HEK293 (cell line): ENCODE measurements around the gene GALNT15.

Experiments used
- CTCF ChIA-PET: fragments of 350-600 bp; formaldehyde crosslinking; extraction: SDS; loops from one replicate; lab custom pipeline; 2021; ENCODE audit warnings: antibody characterized with exemption; lab: Yijun Ruan, JAX
- POLR2A ChIA-PET: fragments of 300-600 bp; formaldehyde crosslinking; extraction: SDS; loops from one replicate; lab custom pipeline; 2020; ENCODE audit warnings: antibody characterized with exemption, inconsistent platforms; lab: Yijun Ruan, JAX
- H3K27ac ChIP-seq: fragments of 200-500 bp; sonication (Bioruptor generic); 2 replicates; pipeline ENCODE4 v1.5.1; 2014; ENCODE audit warnings: low read depth, low read length, control low read depth, inconsistent platforms; ENCODE audit errors: extremely low read depth
- H3K36me3 ChIP-seq, 2 experiments: fragments of 200-500 bp in 1 of 2; sonication (Bioruptor generic) in 1 of 2; 1 replicate in 1 of 2; 2 replicates in 1 of 2; pipeline ENCODE4 v1.5.1; 2014 to 2017; ENCODE audit warnings: inconsistent platforms in 2 of 2, low read length in 2 of 2; ENCODE audit not compliant: control insufficient read depth in 2 of 2, insufficient read depth in 1 of 2
- H3K4me1 ChIP-seq: fragments of 200-500 bp; sonication (Bioruptor generic); 2 replicates; pipeline ENCODE4 v1.5.1; 2014; ENCODE audit warnings: mild to moderate bottlenecking, low read length, inconsistent platforms; ENCODE audit not compliant: control insufficient read depth, insufficient read depth
- H3K4me3 ChIP-seq: 2 replicates; pipeline ENCODE4 v1.5.1; 2011; ENCODE audit warnings: low read depth, mild to moderate bottlenecking, control low read depth, low read length, moderate library complexity
- H3K9me3 ChIP-seq: fragments of 200-500 bp; sonication (Bioruptor generic); 2 replicates; pipeline ENCODE4 v1.5.1; 2014; ENCODE audit warnings: low read depth, low read length, inconsistent platforms; ENCODE audit not compliant: control insufficient read depth, insufficient read depth
- KLF1 ChIP-seq: fragments of 450-650 bp; formaldehyde crosslinking; IDR thresholded peaks from 2 replicates; pipeline ENCODE4 v1.5.1; 2016; ENCODE audit warnings: missing biosample characterization, missing genetic modification characterization
- OVOL3 ChIP-seq: fragments of 450-650 bp; formaldehyde crosslinking; IDR thresholded peaks from 2 replicates; pipeline ENCODE4 v1.5.1; 2016; ENCODE audit warnings: missing biosample characterization, missing genetic modification characterization
- YY2 ChIP-seq: fragments of 450-650 bp; formaldehyde crosslinking; IDR thresholded peaks from 2 replicates; pipeline ENCODE4 v1.5.1; 2016; ENCODE audit warnings: missing biosample characterization, missing genetic modification characterization
- ZBTB20 ChIP-seq: fragments of 450-650 bp; formaldehyde crosslinking; IDR thresholded peaks from 2 replicates; pipeline ENCODE4 v1.5.1; 2016; ENCODE audit warnings: missing biosample characterization, missing genetic modification characterization
- ZIC2 ChIP-seq: fragments of 450-650 bp; formaldehyde crosslinking; IDR thresholded peaks from 2 replicates; pipeline ENCODE4 v1.5.1; 2016; ENCODE audit warnings: missing biosample characterization, missing genetic modification characterization
- ZNF394 ChIP-seq: fragments of 450-650 bp; formaldehyde crosslinking; IDR thresholded peaks from 2 replicates; pipeline ENCODE4 v1.5.1; 2016; ENCODE audit warnings: missing biosample characterization, missing genetic modification characterization, mild to moderate bottlenecking, moderate library complexity, borderline replicate concordance
- ZNF707 ChIP-seq: fragments of 450-650 bp; formaldehyde crosslinking; IDR thresholded peaks from 2 replicates; pipeline ENCODE4 v1.5.1; 2016; ENCODE audit warnings: missing biosample characterization, missing genetic modification characterization
- ZNF747 ChIP-seq: fragments of 450-650 bp; formaldehyde crosslinking; IDR thresholded peaks from 2 replicates; pipeline ENCODE4 v1.5.1; 2016; ENCODE audit warnings: missing biosample characterization, missing genetic modification characterization
- ZNF768 ChIP-seq: fragments of 450-650 bp; formaldehyde crosslinking; IDR thresholded peaks from 2 replicates; pipeline ENCODE4 v1.5.1; 2018; ENCODE audit warnings: missing biosample characterization, mild to moderate bottlenecking, missing genetic modification characterization
- TF ChIP-seq, protein P1 (sequence below): fragments of 450-650 bp; formaldehyde crosslinking; IDR thresholded peaks from 2 replicates; pipeline ENCODE4 v1.5.1; 2016; ENCODE audit warnings: missing biosample characterization, missing genetic modification characterization, borderline replicate concordance
- TF ChIP-seq, protein P2 (sequence below): fragments of 450-650 bp; formaldehyde crosslinking; optimal IDR thresholded peaks from 2 replicates; pipeline ENCODE3; 2016; ENCODE audit warnings: missing biosample characterization, mild to moderate bottlenecking, missing genetic modification characterization
- TF ChIP-seq, protein P3 (sequence below): fragments of 450-650 bp; formaldehyde crosslinking; IDR thresholded peaks from 2 replicates; pipeline ENCODE4 v1.5.1; 2016; ENCODE audit warnings: missing biosample characterization, missing genetic modification characterization, low read depth

The GALNT15 gene

DNA sequence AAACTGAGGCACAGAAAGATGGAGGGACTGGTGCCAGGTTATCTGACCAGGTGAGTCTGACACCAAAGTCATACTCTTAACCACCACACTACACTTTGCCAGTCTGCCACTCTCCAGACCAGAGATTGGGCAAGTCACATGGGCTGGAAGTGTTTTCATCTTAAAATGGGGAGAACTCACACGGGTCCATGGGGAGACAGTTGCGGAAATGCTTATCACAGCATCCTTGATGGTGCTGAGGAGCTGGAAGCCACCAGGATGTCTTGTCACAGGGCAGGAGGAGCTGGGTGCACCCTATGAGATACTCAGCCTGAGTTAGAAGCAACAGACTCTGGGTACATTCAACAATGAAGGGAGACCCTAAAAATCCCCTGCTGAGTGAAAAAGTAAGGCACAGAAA, 4.8 kb downstream of the GALNT15 start:
- POLR2A ChIA-PET, result no interaction called here
- CTCF ChIA-PET, result interaction anchor here (0.5 to 10.3 kb wide), 13 partner anchors 15 to 355 kb away, joined by 3 to 167 read pairs (median 4); no protein-coding TSS in a partner anchor
- TF ChIP-seq OVOL3 (no peak), ZIC2 (tag by site-specific recombination) (no peak), ZNF707 (tag by site-specific recombination) (no peak)
- TF ChIP-seq, protein P1, sequence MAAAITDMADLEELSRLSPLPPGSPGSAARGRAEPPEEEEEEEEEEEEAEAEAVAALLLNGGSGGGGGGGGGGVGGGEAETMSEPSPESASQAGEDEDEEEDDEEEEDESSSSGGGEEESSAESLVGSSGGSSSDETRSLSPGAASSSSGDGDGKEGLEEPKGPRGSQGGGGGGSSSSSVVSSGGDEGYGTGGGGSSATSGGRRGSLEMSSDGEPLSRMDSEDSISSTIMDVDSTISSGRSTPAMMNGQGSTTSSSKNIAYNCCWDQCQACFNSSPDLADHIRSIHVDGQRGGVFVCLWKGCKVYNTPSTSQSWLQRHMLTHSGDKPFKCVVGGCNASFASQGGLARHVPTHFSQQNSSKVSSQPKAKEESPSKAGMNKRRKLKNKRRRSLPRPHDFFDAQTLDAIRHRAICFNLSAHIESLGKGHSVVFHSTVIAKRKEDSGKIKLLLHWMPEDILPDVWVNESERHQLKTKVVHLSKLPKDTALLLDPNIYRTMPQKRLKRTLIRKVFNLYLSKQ (tag by site-specific recombination), result no peak
- TF ChIP-seq, protein P2, sequence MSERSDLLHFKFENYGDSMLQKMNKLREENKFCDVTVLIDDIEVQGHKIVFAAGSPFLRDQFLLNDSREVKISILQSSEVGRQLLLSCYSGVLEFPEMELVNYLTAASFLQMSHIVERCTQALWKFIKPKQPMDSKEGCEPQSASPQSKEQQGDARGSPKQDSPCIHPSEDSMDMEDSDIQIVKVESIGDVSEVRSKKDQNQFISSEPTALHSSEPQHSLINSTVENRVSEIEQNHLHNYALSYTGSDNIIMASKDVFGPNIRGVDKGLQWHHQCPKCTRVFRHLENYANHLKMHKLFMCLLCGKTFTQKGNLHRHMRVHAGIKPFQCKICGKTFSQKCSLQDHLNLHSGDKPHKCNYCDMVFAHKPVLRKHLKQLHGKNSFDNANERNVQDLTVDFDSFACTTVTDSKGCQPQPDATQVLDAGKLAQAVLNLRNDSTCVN, result no peak
- no peaks in the 10 kb centered on the region for H3K9me3 ChIP-seq
- no peak overlapping the region for H3K27ac ChIP-seq
- H3K4me3 ChIP-seq, result no peak overlapping the region
- H3K36me3 ChIP-seq, result no peaks in the 10 kb centered on the region
- no peaks in the 10 kb centered on the region for H3K4me1 ChIP-seq

DNA sequence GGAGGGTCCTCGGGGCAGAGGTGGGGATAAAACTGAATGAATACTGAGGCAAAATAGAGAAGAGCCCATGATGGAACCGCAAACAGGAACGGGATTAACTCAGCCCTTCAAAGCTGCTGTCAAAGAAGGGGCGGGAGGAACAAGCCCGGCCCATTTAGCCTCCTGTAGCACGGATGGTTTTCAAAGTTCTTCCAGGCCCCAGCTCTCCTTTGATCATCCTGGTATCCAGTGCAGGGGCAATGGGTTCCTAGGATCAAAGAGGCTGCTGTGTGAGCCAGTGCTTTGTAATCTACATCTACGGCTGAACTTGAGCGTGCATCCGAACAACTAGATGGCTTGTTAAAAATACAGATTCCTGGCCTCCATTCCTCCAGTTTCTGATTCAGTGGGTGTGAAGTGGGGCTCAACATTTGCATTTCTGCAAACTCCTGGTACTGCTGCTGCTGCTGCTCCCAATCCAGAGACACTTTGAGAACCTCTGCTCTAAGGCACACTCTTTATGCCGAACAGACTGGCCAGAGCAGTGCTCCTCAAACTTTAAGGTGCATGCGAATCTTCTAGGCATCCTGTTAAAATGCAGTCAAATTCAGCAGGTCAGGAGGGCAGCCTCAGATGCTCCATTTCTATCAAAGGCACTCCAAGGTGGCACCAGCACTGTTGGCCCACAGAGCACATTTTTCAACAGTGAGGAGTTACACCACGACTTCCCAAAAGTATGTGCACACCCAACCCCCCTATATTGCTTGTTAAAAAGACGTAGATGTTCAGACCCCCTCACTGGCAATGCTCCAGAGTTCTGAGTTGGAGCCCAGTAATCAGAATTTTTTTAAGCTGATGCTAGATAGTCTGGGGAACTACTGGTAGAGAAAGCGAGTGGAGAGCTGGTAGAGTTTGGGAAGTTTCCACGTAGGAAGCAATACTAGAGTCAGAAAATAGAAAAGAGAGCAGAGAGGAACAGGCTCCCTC, 5.6 kb downstream of the GALNT15 start:
- Histone ChIP-seq H3K4me3 (no peak overlapping the region), H3K36me3 (no peaks in the 10 kb centered on the region), H3K9me3 (no peaks in the 10 kb centered on the region), H3K4me1 (no peaks in the 10 kb centered on the region), H3K27ac (no peak overlapping the region)
- CTCF ChIA-PET, result interaction anchor here (0.5 to 10.3 kb wide), 10 partner anchors 11 to 356 kb away, joined by 3 to 167 read pairs (median 4); no protein-coding TSS in a partner anchor
- POLR2A ChIA-PET, result no interaction called here
- TF ChIP-seq ZNF707 (tag by site-specific recombination) (no peak), ZBTB20 (tag by site-specific recombination) (0 out of 2 replicates have a peak, but pooled peaks have one; percentile 29), KLF1 (tag by site-specific recombination) (no peak), ZNF394 (tag by site-specific recombination) (no peak)
- TF ChIP-seq, protein P3, sequence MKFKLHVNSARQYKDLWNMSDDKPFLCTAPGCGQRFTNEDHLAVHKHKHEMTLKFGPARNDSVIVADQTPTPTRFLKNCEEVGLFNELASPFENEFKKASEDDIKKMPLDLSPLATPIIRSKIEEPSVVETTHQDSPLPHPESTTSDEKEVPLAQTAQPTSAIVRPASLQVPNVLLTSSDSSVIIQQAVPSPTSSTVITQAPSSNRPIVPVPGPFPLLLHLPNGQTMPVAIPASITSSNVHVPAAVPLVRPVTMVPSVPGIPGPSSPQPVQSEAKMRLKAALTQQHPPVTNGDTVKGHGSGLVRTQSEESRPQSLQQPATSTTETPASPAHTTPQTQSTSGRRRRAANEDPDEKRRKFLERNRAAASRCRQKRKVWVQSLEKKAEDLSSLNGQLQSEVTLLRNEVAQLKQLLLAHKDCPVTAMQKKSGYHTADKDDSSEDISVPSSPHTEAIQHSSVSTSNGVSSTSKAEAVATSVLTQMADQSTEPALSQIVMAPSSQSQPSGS (tag by site-specific recombination), result no peak

DNA sequence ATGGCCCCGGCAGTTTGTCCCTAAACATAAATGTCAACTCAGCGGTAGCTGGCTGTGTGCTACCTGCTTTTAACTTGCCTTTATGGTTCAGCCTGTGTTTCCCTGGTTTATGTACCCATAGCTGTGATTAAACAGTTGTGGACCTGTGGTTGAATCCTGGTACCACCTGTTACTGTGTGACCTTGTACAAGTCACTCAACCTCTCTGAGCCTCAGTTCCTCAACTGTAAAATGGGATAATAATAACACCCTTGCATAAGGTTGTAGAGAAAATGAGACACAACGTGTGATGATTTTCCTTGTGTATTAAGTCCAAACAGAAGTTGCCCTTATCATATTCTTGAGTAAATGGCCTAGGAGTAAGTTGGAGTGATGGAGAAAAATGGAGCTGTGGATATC, 6.3 kb downstream of the GALNT15 start:
- POLR2A ChIA-PET, result no interaction called here
- no peak overlapping the region for H3K4me3 ChIP-seq
- H3K4me1 ChIP-seq, result no peaks in the 10 kb centered on the region
- H3K27ac ChIP-seq, result no peak overlapping the region
- no peaks in the 10 kb centered on the region for H3K9me3 ChIP-seq
- peak; percentile 84 for TF ChIP-seq ZNF768 (tag by site-specific recombination)
- TF ChIP-seq ZNF747, result no peak
- TF ChIP-seq YY2 (tag by site-specific recombination), result no peak
- no peaks in the 10 kb centered on the region for H3K36me3 ChIP-seq
- CTCF ChIA-PET, result interaction anchor here (0.6 to 10.3 kb wide), 5 partner anchors 11 to 132 kb away, joined by 3 to 167 read pairs (median 3); no protein-coding TSS in a partner anchor
